Neural progenitor cell (in vitro differentiated cells): Measurements from ENCODE around the gene SERPINB11. TPM values are rescaled to one million over a fixed set of nuclear protein-coding genes. Genes with fewer than 3 reads are reported as not detected.
"Not testable (repeated sequence)": the region's sequence is repeated elsewhere in the genome, so short reads cannot be mapped to it uniquely, and the experiment has no call there.

ENCODE experiments used
- DNase-seq: peaks from one replicate; pipeline ENCODE4 v3.0.0-alpha.2; 2016; ENCODE audit warnings: low spot score
- H2AFZ ChIP-seq: fragments of 200-600 bp; sonication (generic); replicated peaks from 2 replicates; pipeline ENCODE4 v1.6.1; 2016; ENCODE audit warnings: antibody characterized with exemption
- H3F3A ChIP-seq: fragments of 200-600 bp; sonication (generic); 2 replicates; pipeline ENCODE4 v1.6.1; 2016; ENCODE audit warnings: antibody characterized with exemption, low read depth
- H3K27ac ChIP-seq: fragments of 200-600 bp; sonication (generic); 2 replicates; pipeline ENCODE4 v1.5.1; 2016; ENCODE audit warnings: mild to moderate bottlenecking
- H3K27me3 ChIP-seq: fragments of 200-600 bp; sonication (generic); 2 replicates; pipeline ENCODE4 v1.6.1; 2016; ENCODE audit warnings: mild to moderate bottlenecking, moderate library complexity
- H3K36me3 ChIP-seq: fragments of 200-600 bp; sonication (generic); 2 replicates; pipeline ENCODE4 v1.5.1; 2016
- H3K4me1 ChIP-seq: fragments of 200-600 bp; sonication (generic); 2 replicates; pipeline ENCODE4 v1.6.1; 2016; ENCODE audit warnings: mixed run types
- H3K4me2 ChIP-seq: fragments of 200-600 bp; sonication (generic); 2 replicates; pipeline ENCODE4 v1.6.1; 2016
- H3K4me3 ChIP-seq: fragments of 200-600 bp; sonication (generic); 2 replicates; pipeline ENCODE4 v1.5.1; 2016
- H3K79me2 ChIP-seq: fragments of 200-600 bp; sonication (generic); 2 replicates; pipeline ENCODE4 v1.6.1; 2016; ENCODE audit warnings: low read depth
- H3K9ac ChIP-seq: fragments of 200-600 bp; sonication (generic); 2 replicates; pipeline ENCODE4 v1.6.1; 2016
- H3K9me3 ChIP-seq: fragments of 200-600 bp; sonication (generic); 2 replicates; pipeline ENCODE4 v1.5.1; 2016; ENCODE audit warnings: low read depth
- H4K20me1 ChIP-seq: fragments of 200-600 bp; sonication (generic); 2 replicates; pipeline ENCODE4 v1.6.1; 2016; ENCODE audit warnings: low read depth
- H3K27ac Mint-ChIP-seq: 3 replicates; pipeline ENCODE4 v1.8.0; 2021; ENCODE audit warnings: mixed read lengths
- H3K27me3 Mint-ChIP-seq: 2 replicates; pipeline ENCODE4 v1.8.0; 2022; ENCODE audit warnings: low read depth, mild to moderate bottlenecking, inconsistent platforms, moderate library complexity, mixed read lengths; ENCODE audit not compliant: insufficient read depth
- H3K36me3 Mint-ChIP-seq: 3 replicates; pipeline ENCODE4 v1.8.0; 2021; ENCODE audit warnings: mixed read lengths
- H3K4me1 Mint-ChIP-seq: 3 replicates; pipeline ENCODE4 v1.8.0; 2021; ENCODE audit warnings: mixed read lengths
- H3K4me3 Mint-ChIP-seq: 3 replicates; pipeline ENCODE4 v1.8.0; 2021; ENCODE audit warnings: mild to moderate bottlenecking, moderate library complexity, mixed read lengths
- H3K9me3 Mint-ChIP-seq: 3 replicates; pipeline ENCODE4 v1.8.0; 2020; ENCODE audit warnings: mixed read lengths
- EZH2 ChIP-seq: fragments of 200-600 bp; sonication (generic); IDR thresholded peaks from 2 replicates; pipeline ENCODE4 v1.6.1; 2017; ENCODE audit warnings: antibody characterized with exemption, mild to moderate bottlenecking, moderate library complexity
- EZH2phosphoT487 ChIP-seq: fragments of 200-600 bp; sonication (generic); IDR thresholded peaks from 2 replicates; pipeline ENCODE4 v1.6.1; 2017; ENCODE audit warnings: antibody characterized with exemption
- total RNA-seq: library from RNA; depleted of rRNA; stranded (reverse); fragments of >200 nt; gene quantifications from 2 replicates; pipeline ENCODE4 v1.2.3, GENCODE V29; 2015; ENCODE audit warnings: low replicate concordance
- TF ChIP-seq, protein P1 (sequence below): fragments of 200-600 bp; sonication (generic); IDR thresholded peaks from 2 replicates; pipeline ENCODE4 v1.5.1; 2017; ENCODE audit warnings: antibody characterized with exemption, mild to moderate bottlenecking

The SERPINB11 gene
- total RNA-seq, 1 donor from 2014 or later, result not detected

- Mint-ChIP-seq H3K36me3 (no peaks in the 10 kb centered on the region), H3K4me1 (no peaks in the 10 kb centered on the region), H3K4me3 (no peak overlapping the region), H3K27me3 (peaks cover 4% of the 10 kb centered on the region), H3K9me3 (peaks cover 14% of the 10 kb centered on the region), H3K27ac (no peak overlapping the region)
- no peaks in the 10 kb centered on the region for H3K27me3 ChIP-seq
- TF ChIP-seq EZH2 (no peak), EZH2phosphoT487 (no peak)
- TF ChIP-seq, protein P1, sequence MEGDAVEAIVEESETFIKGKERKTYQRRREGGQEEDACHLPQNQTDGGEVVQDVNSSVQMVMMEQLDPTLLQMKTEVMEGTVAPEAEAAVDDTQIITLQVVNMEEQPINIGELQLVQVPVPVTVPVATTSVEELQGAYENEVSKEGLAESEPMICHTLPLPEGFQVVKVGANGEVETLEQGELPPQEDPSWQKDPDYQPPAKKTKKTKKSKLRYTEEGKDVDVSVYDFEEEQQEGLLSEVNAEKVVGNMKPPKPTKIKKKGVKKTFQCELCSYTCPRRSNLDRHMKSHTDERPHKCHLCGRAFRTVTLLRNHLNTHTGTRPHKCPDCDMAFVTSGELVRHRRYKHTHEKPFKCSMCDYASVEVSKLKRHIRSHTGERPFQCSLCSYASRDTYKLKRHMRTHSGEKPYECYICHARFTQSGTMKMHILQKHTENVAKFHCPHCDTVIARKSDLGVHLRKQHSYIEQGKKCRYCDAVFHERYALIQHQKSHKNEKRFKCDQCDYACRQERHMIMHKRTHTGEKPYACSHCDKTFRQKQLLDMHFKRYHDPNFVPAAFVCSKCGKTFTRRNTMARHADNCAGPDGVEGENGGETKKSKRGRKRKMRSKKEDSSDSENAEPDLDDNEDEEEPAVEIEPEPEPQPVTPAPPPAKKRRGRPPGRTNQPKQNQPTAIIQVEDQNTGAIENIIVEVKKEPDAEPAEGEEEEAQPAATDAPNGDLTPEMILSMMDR, result no peak
- H3F3A ChIP-seq, result no peaks in the 10 kb centered on the region
- H3K27ac ChIP-seq, result no peak overlapping the region
- no peaks in the 10 kb centered on the region for H3K36me3 ChIP-seq
- no peak for DNase-seq
- H3K4me3 ChIP-seq, result no peak overlapping the region
- no peak overlapping the region for H3K4me2 ChIP-seq
- H3K79me2 ChIP-seq, result no peaks in the 10 kb centered on the region
- H3K4me1 ChIP-seq, result no peaks in the 10 kb centered on the region
- H2AFZ ChIP-seq, result no peak overlapping the region
- no peak overlapping the region for H3K9ac ChIP-seq
- H4K20me1 ChIP-seq, result no peaks in the 10 kb centered on the region
- H3K9me3 ChIP-seq, result peaks cover 6% of the 10 kb centered on the region
Observed at GRCh38 chr18:63758615-63759240, 56.0 kb downstream of the SERPINB11 start.

DNA sequence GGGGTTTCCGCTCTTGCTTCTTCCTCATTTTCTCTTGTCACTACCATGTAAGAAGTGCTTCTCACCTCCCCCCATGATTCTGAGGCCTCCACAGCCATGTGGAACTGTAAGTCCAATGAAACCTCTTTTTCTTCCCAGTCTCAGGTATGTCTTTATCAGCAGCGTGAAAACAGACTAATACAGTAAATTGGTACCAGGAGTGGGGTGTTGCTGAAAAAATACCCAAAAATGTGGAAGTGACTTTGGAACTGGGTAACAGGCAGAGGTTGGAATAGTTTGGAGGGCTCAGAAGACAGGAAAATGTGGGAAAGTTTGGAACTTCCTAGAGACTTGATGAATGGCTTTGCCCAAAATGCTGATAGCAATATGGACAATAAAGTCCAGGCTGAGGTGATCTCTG, 57.0 kb downstream of the SERPINB11 start:
- not testable (repeated sequence) for H4K20me1 ChIP-seq, H3K27ac ChIP-seq, H3K4me1 ChIP-seq, H2AFZ ChIP-seq, H3K9me3 ChIP-seq, H3K27ac Mint-ChIP-seq, H3K9ac ChIP-seq, H3K4me1 Mint-ChIP-seq, H3K4me3 ChIP-seq, H3K27me3 ChIP-seq, H3K4me3 Mint-ChIP-seq, H3K4me2 ChIP-seq, H3K79me2 ChIP-seq, H3K36me3 ChIP-seq, H3F3A ChIP-seq, DNase-seq, H3K27me3 Mint-ChIP-seq, H3K36me3 Mint-ChIP-seq
- H3K9me3 Mint-ChIP-seq, result peaks cover 14% of the 10 kb centered on the region

DNA sequence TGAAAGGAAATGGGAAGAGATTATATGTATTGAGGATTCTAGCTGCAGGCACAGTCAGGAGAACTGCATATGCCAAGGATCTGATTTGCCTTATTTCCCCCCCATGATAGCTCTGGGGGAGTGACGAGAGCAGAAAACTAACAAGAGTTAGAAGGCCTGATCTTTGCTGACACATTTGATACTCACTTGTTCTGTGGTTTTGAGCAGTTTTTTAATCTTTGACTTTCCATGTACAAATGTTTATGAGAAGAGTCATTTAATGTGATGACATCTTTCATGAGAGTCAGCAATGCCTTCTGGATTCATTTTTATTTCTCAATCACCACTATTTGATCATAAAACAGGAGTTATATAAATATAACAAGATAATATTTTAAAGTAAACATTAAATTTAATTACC, 59.8 kb downstream of the SERPINB11 start:
- H3K9me3 ChIP-seq, result peaks cover 6% of the 10 kb centered on the region
- no peak for DNase-seq
- H3K27ac ChIP-seq, result no peak overlapping the region
- H2AFZ ChIP-seq, result no peak overlapping the region
- H3K27me3 Mint-ChIP-seq, result peaks cover 4% of the 10 kb centered on the region
- H3K4me2 ChIP-seq, result no peak overlapping the region
- H3K9me3 Mint-ChIP-seq, result peaks cover 14% of the 10 kb centered on the region
- H3K4me1 ChIP-seq, result no peaks in the 10 kb centered on the region
- no peaks in the 10 kb centered on the region for H3K27me3 ChIP-seq
- H3K79me2 ChIP-seq, result no peaks in the 10 kb centered on the region
- no peak overlapping the region for H3K27ac Mint-ChIP-seq
- no peak overlapping the region for H3K9ac ChIP-seq
- H3K4me3 ChIP-seq, result no peak overlapping the region
- no peaks in the 10 kb centered on the region for H3K36me3 ChIP-seq
- no peak overlapping the region for H3K4me3 Mint-ChIP-seq
- no peak for TF ChIP-seq EZH2
- TF ChIP-seq, protein P1, result no peak
- no peaks in the 10 kb centered on the region for H3F3A ChIP-seq
- no peaks in the 10 kb centered on the region for H3K4me1 Mint-ChIP-seq
- H3K36me3 Mint-ChIP-seq, result no peaks in the 10 kb centered on the region
- H4K20me1 ChIP-seq, result no peaks in the 10 kb centered on the region

GRCh38 chr18:63763831-63764600, 61.3 kb downstream of the SERPINB11 start:
- Histone ChIP-seq H3F3A (no peaks in the 10 kb centered on the region), H3K4me1 (no peaks in the 10 kb centered on the region), H3K9ac (no peak overlapping the region), H3K4me3 (no peak overlapping the region), H3K27me3 (no peaks in the 10 kb centered on the region), H3K27ac (no peak overlapping the region), H3K36me3 (no peaks in the 10 kb centered on the region), H2AFZ (no peak overlapping the region), H4K20me1 (no peaks in the 10 kb centered on the region), H3K4me2 (no peak overlapping the region), H3K79me2 (no peaks in the 10 kb centered on the region), H3K9me3 (peaks cover 6% of the 10 kb centered on the region)
- Mint-ChIP-seq H3K4me3 (no peak overlapping the region), H3K4me1 (no peaks in the 10 kb centered on the region), H3K36me3 (no peaks in the 10 kb centered on the region), H3K9me3 (peaks cover 14% of the 10 kb centered on the region), H3K27me3 (peaks cover 4% of the 10 kb centered on the region), H3K27ac (no peak overlapping the region)
- no peak for TF ChIP-seq EZH2
- no peak for TF ChIP-seq EZH2phosphoT487
- DNase-seq, result no peak
